GM18498 (cell line): ENCODE measurements around the gene CNKSR3.

ENCODE experiments used
- ATAC-seq: cut with Tn5 transposase; IDR thresholded peaks from one replicate; pipeline ENCODE4 v1.9.1; 2021; ENCODE audit warnings: mild to moderate bottlenecking, moderate library complexity; ENCODE audit not compliant: unreplicated experiment

CNKSR3 gene

GRCh38 chr6:154458565-154459470, 51.7 kb downstream of the CNKSR3 start:
- no peak for ATAC-seq

GRCh38 chr6:154457881-154458284, 52.6 kb downstream of the CNKSR3 start:
- no peak for ATAC-seq

- no peak for ATAC-seq
These were observed 53.3 kb downstream of the CNKSR3 start for GRCh38 chr6:154457046-154457713.

GRCh38 chr6:154453329-154453728, 57.2 kb downstream of the CNKSR3 start:
- no peak for ATAC-seq

GRCh38 chr6:154450498-154450897, 60.0 kb downstream of the CNKSR3 start:
- no peak for ATAC-seq

GRCh38 chr6:154448448-154449096, 61.9 kb downstream of the CNKSR3 start:
- no peak for ATAC-seq

- no peak for ATAC-seq
These were observed 62.5 kb downstream of the CNKSR3 start for GRCh38 chr6:154447954-154448353.

GRCh38 chr6:154446984-154447383, 63.5 kb downstream of the CNKSR3 start:
- ATAC-seq, result no peak

- no peak for ATAC-seq
These were observed 65.1 kb downstream of the CNKSR3 start for GRCh38 chr6:154445417-154445816.

- no peak for ATAC-seq
These were observed 68.5 kb downstream of the CNKSR3 start for GRCh38 chr6:154441995-154442310.

- ATAC-seq, result no peak
These were observed 70.0 kb downstream of the CNKSR3 start for GRCh38 chr6:154440422-154441043.

GRCh38 chr6:154440022-154440421, 70.5 kb downstream of the CNKSR3 start:
- ATAC-seq, result no peak

GRCh38 chr6:154438882-154439415, 71.5 kb downstream of the CNKSR3 start:
- ATAC-seq, result no peak

- no peak for ATAC-seq
These were observed 75.0 kb downstream of the CNKSR3 start for GRCh38 chr6:154435400-154435945.

- ATAC-seq, result no peak
These were observed 75.8 kb downstream of the CNKSR3 start for GRCh38 chr6:154434662-154435061.

GRCh38 chr6:154433477-154434241, 76.8 kb downstream of the CNKSR3 start:
- ATAC-seq, result no peak

GRCh38 chr6:154432533-154433476, 77.7 kb downstream of the CNKSR3 start:
- ATAC-seq, result no peak

GRCh38 chr6:154430481-154430919, 80.0 kb downstream of the CNKSR3 start:
- no peak for ATAC-seq

GRCh38 chr6:154429711-154430110, 80.8 kb downstream of the CNKSR3 start:
- ATAC-seq, result no peak
